NB4 (cell line): Measurements from ENCODE around the gene MYO9B.

Source experiments
- CTCF ChIP-seq: IDR thresholded peaks from one replicate; pipeline ENCODE4 v1.5.1; 2012; ENCODE audit warnings: low read depth, low read length
- MYC ChIP-seq: IDR thresholded peaks from 2 replicates; pipeline ENCODE4 v1.6.1; 2011; ENCODE audit warnings: low read depth, low read length
- POLR2A ChIP-seq: IDR thresholded peaks from 2 replicates; pipeline ENCODE4 v1.6.1; 2011; ENCODE audit warnings: mild to moderate bottlenecking; ENCODE audit not compliant: insufficient read length; ENCODE audit errors: extremely low read depth
- TF ChIP-seq, protein P1 (sequence below): IDR thresholded peaks from 2 replicates; pipeline ENCODE4 v1.6.1; 2011; ENCODE audit warnings: low read depth, low read length

DNA sequence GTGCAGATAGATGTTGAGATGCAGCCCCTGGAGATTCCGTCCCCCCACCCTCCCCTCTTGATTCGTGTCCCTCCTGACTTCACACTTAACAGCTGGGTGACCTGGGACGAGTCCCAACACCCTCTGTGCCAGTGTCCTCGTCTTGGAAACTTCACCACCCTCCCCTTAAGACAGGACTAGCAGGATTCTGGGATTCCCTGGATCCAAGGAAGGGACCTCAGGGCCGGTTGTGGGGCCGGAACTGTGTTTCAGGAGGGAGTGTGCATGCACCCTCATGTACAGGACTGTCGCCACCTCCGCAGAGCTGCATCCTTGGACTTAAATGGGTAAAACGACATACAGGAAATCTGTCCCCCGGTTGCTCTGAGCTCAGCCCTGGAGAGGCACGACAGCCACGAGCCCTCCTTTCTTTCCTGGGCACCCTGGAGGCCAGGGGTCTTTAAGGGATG, 990 bp downstream of the MYO9B start:
- TF ChIP-seq CTCF (no peak), POLR2A (no peak), MYC (no peak)
- TF ChIP-seq, protein P1, sequence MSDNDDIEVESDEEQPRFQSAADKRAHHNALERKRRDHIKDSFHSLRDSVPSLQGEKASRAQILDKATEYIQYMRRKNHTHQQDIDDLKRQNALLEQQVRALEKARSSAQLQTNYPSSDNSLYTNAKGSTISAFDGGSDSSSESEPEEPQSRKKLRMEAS: no peak
